HG02973 (cell line): ENCODE data around the gene PRKG1.
A peak's percentile ranks its signal among the peaks of the same experiment; 100 is the strongest.

Experiments
- ATAC-seq: cut with Tn5 transposase; IDR thresholded peaks from one replicate; pipeline ENCODE4 v1.9.1; 2021; ENCODE audit warnings: moderate library complexity; ENCODE audit not compliant: unreplicated experiment

The PRKG1 gene

DNA sequence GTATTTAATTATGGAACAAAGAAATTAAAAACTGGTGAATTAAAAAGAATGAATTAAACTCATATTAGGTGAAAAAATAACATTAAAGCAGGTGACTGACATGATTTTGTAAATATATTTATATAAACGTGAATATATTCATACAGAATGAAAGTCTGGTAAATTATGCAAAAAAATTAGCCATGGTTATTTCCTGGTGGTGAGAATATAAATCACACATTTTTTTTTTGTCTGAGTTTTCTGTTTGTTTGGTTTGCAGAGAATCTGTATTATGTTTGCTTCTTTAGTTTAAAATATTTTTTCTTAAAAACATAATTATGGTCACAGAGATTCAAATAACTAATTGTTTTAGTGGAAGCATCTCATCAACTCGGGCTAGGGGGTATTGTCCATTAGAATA, 698.1 kb downstream of the PRKG1 start:
- ATAC-seq = no peak

DNA sequence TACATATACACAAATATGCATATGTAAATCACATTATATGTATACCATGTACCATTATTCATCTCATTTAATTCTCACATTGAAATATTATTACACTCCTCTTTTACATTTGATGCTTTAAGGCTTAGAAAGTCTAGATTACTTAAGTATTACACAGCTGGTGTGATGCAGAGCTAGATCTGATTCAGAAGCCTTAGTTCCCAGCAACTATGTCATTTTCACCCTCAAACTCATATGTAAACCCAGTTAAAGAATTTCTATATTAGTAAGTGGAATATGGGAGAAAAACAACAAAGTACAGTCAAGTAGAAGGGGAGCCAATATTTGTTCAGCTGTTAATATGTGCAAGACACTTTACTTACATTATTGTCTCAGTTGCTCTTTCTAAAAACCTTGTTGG, 699.4 kb downstream of the PRKG1 start:
- no peak for ATAC-seq

DNA sequence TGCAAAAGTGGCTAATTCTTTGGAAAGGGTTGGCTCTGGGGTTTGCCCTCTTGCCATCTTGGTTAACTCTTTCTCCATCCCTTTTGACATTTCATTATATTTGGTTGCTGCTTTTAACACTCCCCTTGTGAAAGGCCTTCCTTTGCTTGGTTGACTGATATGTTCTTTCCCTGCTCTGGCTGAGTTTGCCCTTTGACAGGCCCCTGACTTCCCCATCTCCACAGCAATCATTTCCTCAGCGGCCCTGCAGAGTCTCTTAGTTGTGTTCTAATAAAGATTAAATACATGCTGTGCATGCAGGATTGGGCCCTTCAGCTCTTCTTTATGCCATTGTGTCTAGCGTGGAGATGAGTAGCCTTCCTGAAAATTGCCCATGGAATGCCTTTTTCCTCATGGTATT, 709.7 kb downstream of the PRKG1 start:
- ATAC-seq = no peak

DNA sequence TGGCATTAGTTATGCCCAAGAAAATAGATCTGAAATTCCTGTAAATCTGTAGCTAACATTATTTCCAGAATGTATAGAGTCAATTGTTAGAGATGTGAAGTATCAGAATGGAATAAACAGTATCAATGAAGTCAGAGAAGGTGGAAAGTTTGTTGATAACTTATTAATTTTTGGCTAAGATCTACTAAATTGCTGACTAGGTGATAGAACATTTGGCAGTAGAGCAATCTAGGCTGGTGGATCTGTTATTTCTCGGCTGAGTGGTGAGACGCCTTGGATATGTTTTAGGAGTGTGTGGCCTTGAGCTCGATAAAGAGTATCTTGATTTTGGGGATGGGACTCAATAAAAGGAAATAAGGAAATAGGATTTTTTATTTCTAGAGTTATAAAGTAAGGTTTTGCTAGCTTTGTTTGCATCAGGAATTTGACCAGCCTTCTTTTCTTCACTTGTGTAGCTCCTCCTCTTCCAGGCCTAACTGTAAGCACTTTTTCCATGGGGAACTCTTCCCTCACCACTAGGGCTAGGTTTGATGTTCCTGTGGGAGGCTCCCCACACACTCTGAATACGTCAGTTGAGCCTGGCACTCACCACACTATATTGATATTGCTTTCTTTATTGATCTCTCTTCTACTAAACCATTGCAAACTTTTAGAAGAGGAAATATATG, 711.9 kb downstream of the PRKG1 start:
- ATAC-seq = no peak

DNA sequence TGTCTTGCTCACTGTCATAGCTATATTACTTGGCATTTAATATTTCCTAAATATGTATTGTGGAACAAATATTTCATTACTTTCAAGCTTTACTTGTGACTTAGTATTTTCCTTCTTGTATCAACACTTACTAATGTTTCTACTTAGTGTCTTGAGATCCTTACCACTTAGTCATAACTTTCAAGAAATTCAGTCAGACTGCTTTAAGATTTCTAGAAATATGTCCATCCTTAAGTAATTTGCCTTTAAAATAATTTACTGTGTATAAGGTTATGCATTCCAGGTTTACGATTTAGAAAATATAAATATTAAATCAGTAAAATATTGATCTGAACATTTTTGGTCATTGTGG, 712.4 kb downstream of the PRKG1 start:
- ATAC-seq = no peak

DNA sequence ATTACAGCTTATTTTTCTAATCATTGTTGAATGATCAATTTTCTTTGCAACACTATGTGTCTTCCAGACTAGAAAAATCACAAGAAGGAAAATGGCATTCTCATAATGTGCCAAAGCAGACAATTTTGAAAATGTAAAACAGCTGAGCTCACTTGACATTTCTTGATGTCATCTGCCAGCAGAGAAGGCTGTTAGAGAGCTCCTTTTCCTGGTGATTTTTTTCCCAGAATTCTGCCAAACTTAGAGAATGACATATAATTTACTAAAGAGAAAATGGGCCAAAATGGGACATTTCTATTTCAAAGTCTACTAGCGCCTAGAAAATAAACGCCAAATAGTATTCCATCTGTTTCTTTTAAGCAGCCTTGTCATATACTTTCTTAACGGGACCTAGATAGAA, 714.0 kb downstream of the PRKG1 start:
- no peak for ATAC-seq

DNA sequence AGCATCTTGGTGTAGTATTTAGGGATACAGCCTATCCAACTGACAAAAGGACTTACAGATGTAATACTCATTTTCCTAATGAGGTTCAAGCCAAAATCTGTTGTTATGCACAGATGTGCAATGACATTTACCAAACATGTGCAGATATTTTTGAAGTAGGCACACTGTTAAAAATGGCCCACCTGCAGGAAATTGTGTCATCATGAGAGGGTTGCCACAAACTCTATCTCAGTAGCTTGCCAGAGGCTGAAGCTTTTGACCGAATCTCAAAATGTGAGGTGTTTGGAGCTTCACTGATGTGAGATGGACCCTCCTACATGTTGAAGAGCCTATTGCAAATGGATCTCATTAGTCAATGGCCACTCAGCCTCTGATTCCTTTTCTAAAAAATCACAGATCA, 714.8 kb downstream of the PRKG1 start:
- no peak for ATAC-seq

DNA sequence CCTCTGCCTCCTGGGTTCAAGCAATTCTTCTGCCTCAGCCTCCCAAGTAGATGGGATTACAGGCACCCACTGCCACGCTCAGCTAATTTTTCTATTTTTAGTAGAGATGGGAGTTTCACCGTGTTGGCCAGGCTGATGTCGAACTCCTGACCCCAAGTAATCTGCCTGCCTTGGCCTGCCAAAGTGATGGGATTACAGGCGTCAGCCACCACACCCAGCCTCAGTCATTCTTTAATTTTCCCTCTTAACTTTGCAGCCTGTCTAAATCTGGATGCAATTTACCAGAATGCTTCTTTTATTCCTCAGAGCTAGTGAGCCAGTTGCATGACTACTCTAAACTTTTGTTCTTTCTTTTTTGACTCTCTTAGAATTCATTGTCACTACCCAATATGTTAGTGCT, 715.6 kb downstream of the PRKG1 start:
- ATAC-seq = no peak

DNA sequence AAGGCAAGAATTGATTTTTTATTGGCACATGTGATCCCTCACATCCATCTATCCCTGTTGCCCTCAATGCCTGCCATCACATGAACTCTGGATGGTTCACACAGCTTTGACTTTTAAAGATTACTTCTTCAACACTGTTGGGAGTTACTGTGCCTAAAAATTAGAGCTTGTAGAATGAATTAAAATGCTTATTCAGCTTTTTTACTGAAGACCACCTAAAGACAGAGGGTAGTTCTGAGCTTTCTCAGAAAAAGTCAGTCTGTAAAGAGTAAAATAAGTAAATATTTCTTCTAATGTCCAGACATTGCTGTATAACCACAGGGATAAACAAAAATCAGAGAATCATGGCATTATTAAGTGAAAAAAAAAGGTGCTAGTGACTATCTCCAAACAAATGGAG, 718.4 kb downstream of the PRKG1 start:
- ATAC-seq = no peak

DNA sequence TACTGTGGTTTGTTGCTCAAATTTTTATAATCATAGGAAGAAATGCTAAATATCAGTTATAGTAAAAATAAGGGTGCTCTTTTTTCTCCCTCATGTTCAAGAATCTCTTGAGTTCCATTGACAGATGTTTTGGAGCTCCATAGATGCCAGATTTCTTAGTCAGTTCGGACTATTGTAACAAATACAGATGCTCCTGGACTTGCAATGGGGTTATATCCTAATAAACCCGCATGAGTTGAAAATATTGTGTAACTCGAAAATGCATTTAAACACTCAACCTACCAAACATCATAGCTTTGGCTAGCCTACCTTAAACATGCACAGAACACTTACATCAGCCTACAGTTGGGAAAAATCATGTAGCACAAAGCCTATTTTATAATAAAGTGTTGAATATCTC, 725.8 kb downstream of the PRKG1 start:
- no peak for ATAC-seq

DNA sequence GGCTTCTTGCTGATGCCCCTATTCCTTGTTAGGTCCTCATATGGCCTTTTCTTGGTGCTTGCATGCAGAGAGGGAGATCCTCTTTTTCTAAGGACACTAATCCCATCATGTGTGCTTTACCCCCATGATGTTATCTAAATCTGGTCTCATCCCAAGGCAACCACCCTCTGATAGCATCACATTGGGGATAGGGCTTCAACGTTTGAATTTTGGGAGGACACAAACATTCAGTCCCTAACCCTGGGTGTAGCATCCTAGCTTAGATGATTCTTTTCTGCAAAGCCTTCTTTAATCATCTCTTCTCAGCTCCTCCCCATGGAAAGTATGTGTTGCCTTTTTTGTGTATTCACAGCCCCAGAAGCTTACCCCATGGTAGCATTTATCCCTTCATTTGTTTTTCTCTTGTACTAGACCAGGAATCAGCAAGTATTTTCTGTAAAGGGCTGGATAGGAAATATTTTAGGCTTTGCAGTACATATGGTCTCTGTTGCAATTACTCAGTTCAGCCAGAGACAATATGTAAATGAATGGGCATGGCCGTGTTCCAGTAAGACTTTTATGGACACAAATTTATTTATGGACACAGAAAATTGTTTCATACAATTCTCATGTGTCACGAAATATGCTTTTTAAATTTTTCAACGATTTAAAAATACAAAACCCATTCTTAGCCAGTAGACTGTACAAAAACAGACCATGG, 726.6 kb downstream of the PRKG1 start:
- no peak for ATAC-seq

DNA sequence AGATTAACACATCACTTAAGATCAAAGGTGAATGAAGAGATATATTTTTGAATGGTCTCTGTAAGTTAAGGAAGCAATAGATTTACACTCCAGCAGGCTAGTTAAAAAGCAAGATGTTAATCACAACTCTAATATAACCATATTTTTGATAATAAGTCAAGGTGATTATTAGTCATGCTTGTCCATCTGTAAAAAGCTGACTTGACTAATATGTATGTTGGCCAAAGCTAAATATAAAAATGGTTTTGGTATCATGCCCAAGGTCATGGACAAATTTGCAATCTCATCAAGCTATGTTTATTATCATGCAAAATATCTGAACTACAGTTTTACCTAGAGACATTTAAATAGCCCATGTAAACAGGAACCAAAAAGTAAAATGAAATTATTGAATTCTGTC, 727.7 kb downstream of the PRKG1 start:
- ATAC-seq = no peak

DNA sequence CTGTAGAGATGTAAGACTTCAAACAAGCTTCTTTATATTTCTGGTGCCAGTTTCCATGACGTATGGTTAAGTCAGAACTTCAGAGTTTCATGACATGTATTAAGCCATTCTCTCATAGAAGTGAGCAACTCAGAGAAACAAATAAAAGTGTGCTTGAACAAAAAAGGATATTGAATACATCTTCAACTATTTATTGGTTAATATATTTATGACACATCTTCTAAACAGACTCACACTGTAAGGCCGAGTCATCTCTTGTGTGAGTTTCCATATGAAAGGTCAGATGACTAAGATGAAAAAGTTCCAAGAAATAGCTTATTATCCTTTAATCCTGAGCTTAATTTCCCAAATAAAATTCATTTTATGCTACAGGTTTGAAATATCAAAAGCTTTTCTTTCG, 730.6 kb downstream of the PRKG1 start:
- no peak for ATAC-seq

DNA sequence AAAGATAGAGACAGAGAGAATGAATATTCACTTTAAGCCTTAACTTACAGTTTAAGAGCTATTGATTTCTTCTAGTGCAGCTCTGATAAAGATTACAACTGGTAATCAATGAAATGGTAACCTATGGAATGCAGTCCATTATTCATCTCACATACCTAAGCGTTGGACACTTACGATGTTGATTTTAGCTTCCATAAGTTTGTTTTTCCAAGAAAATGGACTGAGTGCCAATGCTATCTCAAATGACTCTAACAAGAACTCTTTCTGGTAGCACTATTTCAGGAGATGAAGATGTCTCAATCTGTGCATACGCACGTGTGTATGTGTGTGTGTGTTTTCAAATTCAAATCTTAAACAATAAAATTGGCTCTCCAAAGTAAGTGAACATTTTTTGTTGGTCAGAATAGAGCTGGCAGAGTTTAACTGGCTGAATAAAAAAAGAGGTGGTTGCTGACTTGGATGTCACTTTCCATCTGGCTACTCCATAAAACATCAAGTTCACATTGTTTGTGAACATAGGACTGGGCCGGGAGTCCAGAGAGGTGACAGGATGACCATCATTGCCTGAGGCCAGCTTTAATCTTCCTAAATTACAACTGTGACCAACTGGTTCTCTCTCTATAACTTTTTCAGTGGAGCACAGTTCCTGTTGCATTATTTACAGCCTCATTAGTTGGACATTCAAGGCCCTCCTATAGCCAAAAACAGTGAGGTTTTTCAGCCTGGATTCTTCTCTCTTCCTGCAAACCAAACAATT, 732.0 kb downstream of the PRKG1 start:
- ATAC-seq = no peak

DNA sequence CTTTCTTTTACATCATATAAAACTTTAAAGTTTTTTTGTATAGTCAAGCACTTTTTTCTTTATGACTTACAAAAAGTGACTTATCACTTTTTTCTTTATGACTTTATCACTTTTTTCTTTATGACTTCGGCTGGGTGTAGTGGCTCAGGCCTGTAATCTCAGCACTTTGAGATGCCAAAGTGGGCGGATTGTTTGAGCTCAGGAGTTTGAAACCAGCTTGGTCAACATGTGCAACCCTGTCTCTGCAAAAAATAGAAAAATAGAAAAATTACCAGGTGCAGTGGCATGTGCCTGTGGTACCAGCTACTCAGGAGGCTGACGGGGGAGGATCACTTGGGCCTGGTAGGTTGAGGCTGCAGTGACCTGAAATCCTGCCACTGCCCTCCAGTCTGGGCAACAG, 733.9 kb downstream of the PRKG1 start:
- ATAC-seq = no peak

DNA sequence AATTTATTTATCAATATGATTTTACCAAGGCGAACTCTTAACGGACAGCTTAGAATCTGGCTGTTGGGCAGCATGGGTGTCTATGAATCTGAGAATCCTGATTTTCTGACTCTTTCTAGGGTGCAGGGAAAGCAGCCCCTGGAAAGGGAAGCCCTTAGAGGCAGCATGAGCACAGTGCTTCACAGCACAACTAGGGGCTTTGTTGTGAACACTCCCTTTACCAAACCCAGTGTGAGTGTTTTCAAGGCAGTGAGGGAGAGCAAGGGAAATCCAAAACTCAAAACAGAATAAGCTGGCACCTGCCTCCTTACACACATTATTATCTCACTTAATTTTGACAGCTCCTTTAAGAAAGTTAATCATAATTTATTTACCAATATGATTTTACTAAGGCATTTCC, 741.4 kb downstream of the PRKG1 start:
- no peak for ATAC-seq

DNA sequence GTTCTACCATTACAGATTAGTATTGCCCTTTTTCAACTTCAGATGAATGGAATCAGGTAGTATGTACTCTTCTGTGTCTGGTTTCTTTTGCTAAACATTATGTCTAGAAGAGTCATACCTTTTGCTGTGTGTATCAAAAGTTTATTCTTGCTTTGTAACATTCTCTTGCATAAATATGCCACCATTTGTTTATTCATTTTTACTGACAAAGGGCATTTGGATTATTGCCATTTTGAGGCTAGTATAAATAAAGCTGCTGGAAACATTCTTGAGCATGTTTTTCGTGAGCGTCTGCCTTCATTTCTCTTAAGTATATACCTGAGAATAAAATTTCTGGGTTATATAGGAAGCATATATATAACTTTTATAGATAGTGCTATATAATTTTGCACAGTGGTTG, 746.8 kb downstream of the PRKG1 start:
- ATAC-seq = no peak

DNA sequence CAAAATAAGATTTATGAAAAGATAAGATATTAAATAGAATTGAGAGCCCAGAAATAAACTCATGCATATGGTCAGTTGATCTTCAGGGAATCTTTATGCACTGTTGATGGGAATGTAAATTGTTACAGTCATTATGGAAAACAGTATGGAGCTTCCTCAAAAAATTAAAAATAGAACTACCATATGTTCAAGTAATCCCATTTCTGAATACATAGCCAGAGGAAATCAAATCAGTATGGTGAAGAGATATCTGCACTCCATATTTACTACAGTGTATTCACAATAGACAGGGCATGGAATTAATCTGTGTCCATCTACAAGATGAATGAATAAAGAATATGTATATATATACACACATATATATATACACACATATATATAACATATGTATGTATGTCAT, 747.5 kb downstream of the PRKG1 start:
- no peak for ATAC-seq

DNA sequence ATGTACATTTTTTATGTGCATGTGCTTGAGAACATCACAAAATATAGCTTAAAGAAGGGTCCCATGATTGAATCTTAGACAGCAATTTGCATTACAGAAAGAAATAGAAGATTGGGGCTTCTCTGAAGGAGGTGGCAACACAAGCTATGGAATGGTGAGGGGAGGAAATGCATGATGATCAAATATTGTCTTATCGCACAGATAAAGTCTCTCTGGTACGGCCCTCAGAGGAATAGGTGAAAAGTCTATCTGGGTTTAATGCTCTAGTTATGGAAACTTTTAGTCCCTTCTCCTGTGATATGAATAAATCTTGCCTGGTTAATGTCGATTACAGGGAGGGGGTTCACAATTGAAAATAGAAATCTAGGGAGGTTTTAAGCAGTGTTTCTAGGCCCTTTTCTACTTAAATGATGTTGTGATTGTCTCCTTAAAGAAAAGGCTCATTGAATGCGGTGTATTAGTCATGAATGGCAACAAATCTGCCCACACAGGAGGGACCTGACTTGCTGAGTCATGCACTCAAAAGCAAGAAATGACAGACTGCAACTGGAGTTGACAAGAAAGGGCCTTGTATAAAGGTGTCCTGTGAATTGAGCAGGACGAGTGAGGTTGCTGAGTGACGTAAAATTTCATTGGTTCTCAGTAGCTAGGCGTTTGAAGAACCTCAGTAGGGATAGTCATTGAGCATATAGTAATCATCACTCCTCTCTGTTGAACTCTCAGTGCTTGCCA, 758.5 kb downstream of the PRKG1 start:
- peak; percentile 92 for ATAC-seq

DNA sequence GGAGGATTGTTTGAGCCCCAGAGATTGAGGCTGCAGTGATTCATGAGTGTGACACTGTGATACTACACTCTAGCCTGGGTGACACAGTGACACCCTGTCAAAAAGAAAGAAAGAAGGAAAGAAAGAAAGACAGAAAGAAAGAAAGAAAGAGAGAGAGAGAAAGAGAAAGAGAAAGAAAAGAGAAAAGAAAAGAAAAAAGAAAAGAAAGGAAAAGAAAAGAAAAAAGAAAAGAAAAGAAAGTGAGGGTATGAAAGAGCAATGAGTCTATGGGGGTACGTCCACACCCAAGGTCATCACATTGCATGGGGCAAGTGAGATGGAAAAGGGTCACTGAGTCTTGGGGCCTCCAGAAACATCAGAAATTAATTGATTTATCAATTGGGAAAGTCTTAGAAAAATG, 760.3 kb downstream of the PRKG1 start:
- ATAC-seq = no peak

DNA sequence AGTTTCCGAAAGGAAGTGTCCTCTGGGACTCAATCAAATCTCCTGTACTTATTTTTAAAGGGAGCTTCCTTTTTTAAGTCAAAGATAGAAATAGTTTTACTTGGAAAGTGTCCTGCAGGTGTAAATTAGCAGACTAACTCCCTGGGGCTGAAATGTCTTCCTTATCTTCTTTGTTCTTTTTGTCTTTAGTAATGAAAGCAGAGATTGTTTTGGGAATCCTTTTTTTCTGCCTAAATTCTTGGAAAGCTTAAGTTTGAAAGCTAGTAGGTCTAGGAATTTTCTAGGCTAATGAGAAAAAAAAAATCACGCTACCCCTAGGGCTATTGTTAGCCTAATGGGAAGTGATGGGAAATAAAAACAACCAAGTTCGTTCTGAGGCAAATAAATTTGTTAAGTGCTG, 764.2 kb downstream of the PRKG1 start:
- ATAC-seq = no peak

DNA sequence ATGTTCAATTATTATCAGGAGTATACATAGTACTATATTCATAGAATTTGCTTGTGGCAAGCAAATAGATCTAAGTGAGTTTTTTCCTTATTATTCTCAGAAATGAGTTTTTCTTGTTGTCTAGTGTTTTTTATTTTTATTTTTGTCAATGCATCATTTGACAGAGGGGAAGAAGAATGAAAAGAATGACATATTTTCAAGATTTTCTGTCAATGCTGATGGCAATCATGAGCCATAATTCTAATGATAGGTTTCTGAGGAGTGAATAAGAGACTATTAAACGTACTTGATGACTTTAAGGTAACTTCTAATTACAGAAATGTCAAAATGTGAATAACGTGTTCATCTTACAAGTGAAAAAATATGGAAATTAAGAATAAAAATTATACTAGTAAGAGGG, 769.7 kb downstream of the PRKG1 start:
- ATAC-seq = no peak
